ENCODE measurements around the gene SNRPB.
"Not testable (repeated sequence)": the region's sequence is repeated elsewhere in the genome, so short reads cannot be mapped to it uniquely, and the experiment has no call there.

Gene SNRPB

DNA sequence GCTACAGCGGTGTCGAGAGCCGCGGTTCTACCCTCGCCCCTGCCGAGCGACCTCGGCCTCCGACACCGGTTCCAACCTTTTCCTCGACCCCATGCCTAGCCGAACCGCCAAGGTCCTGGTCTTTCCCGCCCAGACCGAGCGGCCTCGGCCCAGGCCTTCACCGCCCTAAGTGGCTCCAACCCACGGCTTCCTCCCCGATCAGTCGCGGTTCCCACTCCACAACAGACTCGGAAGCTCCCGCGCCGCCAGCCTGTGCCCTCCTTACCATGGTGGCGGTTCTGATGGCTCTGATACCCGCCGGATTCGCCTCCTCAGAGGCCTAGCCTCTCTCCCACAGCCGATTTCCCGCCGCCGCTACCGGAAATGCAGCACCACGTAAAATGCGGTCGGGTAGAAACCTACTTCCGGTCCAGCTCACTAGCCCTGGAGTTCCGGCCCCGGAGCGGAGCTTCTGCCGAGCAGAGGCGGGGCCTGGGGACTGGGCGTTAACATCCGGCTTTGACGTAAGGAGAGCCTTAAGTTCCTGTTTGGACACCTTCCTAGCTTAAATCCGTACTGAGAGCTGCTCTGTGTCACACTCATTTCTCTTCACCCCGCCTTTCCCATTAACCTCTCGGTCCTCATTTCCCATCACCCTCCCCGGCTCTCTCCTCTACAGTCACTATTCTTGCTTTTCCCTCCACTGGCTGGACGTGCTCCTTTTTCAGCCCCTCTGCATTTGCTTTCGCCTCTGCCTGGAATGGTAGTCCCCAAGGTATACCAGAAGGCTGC is at the start of gene SNRPB:
Gene SNRPB (minus strand): TSS at position 367 of the 771 bp plus-strand sequence. CDS start 99 bp downstream, at position 268.
- Mint-ChIP-seq H3K4me3 (peak within 1 kb of the TSS; percentile 97), H3K4me1 (peaks cover 66% of the 10 kb centered on the region), H3K9me3 (no peaks in the 10 kb centered on the region), H3K36me3 (peaks cover 61% of the 10 kb centered on the region), H3K27ac (peak within 1 kb of the TSS; percentile 100)
- ATAC-seq (peak; percentile 97), DNase-seq (ENCODE audit: low spot score in 2 of 2) (peak; percentile 87 to 99)

DNA sequence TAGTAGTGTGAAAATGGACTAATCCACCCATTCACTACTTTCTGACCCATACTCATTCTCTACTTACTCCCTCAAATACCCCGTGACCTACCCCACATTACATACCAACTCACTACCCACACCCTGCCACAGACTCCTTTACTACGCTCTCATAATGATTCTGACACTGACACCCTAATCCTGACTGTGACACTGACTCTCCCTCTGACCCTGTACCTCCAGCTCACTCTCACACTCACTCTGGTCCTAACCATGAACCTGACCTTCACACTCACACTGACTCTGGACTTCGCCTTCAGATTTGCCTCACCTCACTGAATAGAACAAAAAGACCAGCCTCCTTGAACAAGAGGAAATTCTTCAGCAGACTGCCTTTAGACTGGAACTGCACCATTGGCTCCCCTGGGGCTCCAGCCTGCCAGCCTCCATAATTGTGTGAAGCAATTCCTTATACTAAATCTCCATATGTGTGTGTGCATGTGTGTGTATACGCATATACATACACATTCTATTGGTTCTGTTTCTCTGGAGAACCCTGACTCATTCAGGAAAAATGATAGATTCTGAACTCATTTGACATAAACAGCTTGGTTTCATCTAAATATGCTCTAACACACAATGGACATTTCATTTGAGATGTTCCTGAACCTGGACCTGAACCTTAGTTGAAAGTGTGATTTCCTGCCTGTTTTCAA is 48.7 kb upstream of the SNRPB start:
- DNase-seq (ENCODE audit: low spot score in 2 of 2): no peak
- Mint-ChIP-seq H3K36me3 (no peaks in the 10 kb centered on the region), H3K4me1 (peaks cover 17% of the 10 kb centered on the region), H3K4me3 (no peak overlapping the region), H3K9me3 (no peaks in the 10 kb centered on the region), H3K27ac (peak overlapping the region; percentile 13)
- ATAC-seq: peak; percentile 83

DNA sequence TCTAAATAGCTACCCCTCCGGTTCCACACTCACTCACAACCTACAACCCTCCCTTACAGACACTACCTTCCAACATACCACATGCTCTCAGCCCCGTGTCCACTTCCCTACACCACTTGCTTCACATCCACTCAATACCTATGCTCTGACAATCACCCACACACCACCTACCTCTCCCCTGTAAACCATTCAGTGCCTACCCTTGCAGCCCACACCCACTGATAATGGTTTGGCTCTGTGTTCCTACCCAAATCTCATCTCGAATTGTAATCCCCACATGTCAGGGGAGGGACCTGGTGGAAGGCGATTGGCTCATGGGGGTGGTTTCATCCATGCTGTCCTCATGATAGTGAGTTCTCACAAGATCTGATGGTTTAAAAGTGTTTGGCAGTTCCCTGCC is 48.0 kb upstream of the SNRPB start:
- no peak for DNase-seq (ENCODE audit: low spot score in 2 of 2)
- H3K27ac Mint-ChIP-seq: peak overlapping the region; percentile 13
- no peak overlapping the region for H3K4me3 Mint-ChIP-seq
- H3K9me3 Mint-ChIP-seq: no peaks in the 10 kb centered on the region
- ATAC-seq: no peak
- no peaks in the 10 kb centered on the region for H3K36me3 Mint-ChIP-seq
- H3K4me1 Mint-ChIP-seq: peaks cover 14% of the 10 kb centered on the region

DNA sequence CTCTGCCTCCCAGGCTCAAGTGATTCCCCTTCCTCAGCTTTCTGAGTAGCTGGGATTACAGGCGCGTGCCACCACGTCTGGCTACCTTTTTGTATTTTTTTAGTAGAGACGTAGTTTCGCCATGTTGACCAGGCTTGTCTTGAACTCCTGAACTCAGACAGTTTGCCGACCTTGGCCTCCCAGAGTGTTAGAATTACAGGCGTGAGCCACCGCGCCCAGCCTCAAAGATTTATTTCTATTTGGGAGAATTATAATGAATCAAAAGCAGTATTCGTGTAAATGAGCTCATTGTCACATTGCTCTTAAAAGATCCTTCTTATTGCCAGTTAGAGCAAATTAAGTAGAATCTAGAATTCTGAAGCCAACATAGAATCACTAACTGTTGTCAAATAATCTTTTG is 47.5 kb upstream of the SNRPB start:
- ATAC-seq (no peak), DNase-seq (ENCODE audit: low spot score in 2 of 2) (no peak)
- Mint-ChIP-seq H3K36me3 (no peaks in the 10 kb centered on the region), H3K4me1 (peaks cover 14% of the 10 kb centered on the region), H3K9me3 (no peaks in the 10 kb centered on the region), H3K27ac (no peak overlapping the region), H3K4me3 (no peak overlapping the region)

DNA sequence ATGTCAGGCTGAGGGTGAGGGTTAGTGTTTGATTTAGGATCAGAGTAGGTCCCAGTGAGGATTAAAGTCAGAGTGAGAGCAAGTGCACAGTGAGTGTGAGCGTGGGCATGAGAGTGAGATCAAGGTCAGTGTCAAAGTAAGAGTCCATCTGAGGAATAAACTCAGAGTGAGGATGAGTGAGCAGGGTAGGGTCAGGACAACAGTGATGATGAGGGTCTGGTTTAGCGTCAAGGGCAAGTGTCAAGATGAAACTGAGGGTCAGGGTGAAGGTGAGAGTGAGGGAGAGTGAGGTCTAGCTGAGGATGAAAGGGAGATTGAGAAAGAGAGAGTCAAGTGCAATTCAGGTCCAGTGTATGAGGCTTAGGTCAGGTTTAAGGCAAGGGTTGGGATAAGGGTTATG is 45.8 kb upstream of the SNRPB start:
- peak; percentile 19 for ATAC-seq
- no peak overlapping the region for H3K4me3 Mint-ChIP-seq

DNA sequence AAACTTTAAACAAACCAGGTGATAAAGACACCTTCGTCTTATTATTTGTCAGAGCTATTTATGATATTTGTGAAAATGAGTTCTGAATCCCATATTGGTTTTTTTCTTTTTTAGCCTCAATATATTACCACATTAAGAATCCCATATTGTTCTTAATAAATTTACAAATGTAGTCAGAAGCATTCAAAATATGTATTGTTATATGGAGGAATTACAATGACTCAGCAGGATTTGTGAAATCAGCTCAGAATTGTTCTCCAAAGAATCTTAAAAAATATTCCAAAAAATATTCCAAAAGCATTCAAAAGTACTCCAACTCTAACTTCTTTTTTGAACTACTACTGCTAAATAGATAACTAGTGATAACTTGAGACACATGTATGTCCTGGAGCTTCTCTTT is 44.6 kb upstream of the SNRPB start:
- Mint-ChIP-seq H3K4me1 (peaks cover 9% of the 10 kb centered on the region), H3K9me3 (no peaks in the 10 kb centered on the region), H3K4me3 (no peak overlapping the region), H3K36me3 (no peaks in the 10 kb centered on the region), H3K27ac (no peak overlapping the region)
- no peak for ATAC-seq
- DNase-seq (ENCODE audit: low spot score in 2 of 2): no peak

More for the DNA sequence above, 45.8 kb upstream of the SNRPB start:
- Mint-ChIP-seq H3K9me3 (no peaks in the 10 kb centered on the region), H3K4me1 (peaks cover 10% of the 10 kb centered on the region), H3K27ac (no peak overlapping the region), H3K36me3 (no peaks in the 10 kb centered on the region)
- no peak for DNase-seq (ENCODE audit: low spot score in 2 of 2)

DNA sequence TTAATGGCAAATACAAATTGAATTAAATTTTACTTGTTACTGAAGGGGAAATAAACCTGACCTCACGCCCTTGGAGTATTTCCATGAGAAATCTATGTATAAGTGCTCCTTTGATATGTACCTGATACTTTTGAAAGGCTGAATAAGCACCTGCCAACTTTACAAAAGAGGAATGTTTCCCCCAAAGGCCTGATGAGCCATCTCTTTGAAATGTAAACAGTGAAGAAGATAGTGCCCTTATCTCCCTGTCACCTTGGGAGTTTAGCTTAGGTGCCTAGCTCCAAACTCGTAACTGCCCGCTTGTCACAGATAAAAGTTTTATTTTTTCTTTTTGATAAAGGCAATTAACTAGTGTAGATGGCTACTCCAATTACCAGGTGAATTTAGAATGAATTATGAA is 39.2 kb upstream of the SNRPB start:
- no peak for DNase-seq (ENCODE audit: low spot score in 2 of 2)
- Mint-ChIP-seq H3K4me1 (peaks cover 18% of the 10 kb centered on the region), H3K27ac (no peak overlapping the region), H3K36me3 (peaks cover 9% of the 10 kb centered on the region), H3K4me3 (peak overlapping the region; percentile 100), H3K9me3 (no peaks in the 10 kb centered on the region)
- no peak for ATAC-seq

DNA sequence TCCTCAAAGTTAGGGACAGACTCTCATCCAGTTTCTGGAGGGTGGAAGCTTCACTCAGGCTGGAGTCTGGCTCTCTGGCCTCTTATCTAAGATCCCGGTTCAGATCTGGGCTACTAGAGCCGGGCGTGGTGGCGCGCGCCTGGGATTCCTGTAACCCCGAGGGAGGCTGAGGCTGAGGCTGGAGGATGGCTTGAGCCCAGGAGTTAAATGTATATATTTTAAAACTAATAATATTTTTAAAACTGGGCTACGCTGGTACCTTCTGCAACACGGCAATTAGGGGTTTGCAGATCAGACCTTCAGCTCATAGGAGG is 38.8 kb upstream of the SNRPB start:
- Mint-ChIP-seq H3K4me3 (peak overlapping the region; percentile 100), H3K27ac (peak overlapping the region; percentile 99), H3K36me3 (peaks cover 9% of the 10 kb centered on the region), H3K4me1 (peaks cover 18% of the 10 kb centered on the region), H3K9me3 (no peaks in the 10 kb centered on the region)
- no peak for ATAC-seq
- no peak for DNase-seq (ENCODE audit: low spot score in 2 of 2)

DNA sequence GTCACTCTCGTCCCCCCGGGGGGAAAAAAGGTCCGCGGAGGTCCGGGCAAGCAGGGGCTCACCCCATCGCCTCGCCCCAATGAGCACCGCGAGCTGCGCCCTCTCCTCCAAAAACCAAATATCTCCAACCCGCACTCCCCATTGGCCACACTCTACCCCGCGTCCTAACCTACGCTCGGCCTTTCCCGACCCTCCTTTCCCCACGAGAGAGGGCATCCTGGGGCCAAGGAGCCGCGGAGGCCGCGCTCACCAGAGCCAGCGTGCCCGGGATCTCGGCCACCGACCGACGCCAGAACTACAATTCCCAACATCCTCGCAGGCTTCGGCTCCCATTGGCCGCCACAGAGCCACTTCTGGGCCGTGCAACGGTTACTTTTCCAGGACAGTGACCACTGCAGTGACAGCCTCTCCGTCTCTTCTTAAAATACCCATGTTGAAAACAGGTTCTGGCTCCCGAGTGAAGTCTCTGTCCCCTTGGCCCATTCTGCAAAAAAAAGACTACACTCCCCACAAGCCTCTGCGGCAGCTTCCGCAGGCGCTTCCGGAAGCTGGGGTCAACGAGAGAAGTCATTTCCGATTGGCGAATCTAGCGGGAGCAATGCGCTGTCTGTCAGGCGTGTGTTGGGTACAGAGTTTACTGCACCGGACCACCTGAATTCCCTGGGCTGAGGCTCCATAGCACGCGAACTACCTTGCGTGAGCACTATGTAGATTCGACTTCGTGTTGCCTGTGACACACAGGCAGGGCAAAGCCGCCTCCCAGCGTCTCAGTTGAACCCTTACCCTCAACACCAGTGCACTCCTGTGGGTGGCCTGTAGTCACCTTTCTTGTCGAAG is 38.3 kb upstream of the SNRPB start, which contains the start of gene ZNF343:
Gene ZNF343 (minus strand): TSS at position 285 of the 837 bp plus-strand sequence. CDS start 15,020 bp downstream, outside the sequence.
- peaks cover 9% of the 10 kb centered on the region for H3K36me3 Mint-ChIP-seq
- DNase-seq (ENCODE audit: low spot score in 2 of 2) (peak; percentile 64 to 89), ATAC-seq (peak; percentile 99)
- peaks cover 18% of the 10 kb centered on the region for H3K4me1 Mint-ChIP-seq
- peak within 1 kb of the TSS; percentile 99 for H3K27ac Mint-ChIP-seq
- no peaks in the 10 kb centered on the region for H3K9me3 Mint-ChIP-seq
- peak within 1 kb of the TSS; percentile 100 for H3K4me3 Mint-ChIP-seq

DNA sequence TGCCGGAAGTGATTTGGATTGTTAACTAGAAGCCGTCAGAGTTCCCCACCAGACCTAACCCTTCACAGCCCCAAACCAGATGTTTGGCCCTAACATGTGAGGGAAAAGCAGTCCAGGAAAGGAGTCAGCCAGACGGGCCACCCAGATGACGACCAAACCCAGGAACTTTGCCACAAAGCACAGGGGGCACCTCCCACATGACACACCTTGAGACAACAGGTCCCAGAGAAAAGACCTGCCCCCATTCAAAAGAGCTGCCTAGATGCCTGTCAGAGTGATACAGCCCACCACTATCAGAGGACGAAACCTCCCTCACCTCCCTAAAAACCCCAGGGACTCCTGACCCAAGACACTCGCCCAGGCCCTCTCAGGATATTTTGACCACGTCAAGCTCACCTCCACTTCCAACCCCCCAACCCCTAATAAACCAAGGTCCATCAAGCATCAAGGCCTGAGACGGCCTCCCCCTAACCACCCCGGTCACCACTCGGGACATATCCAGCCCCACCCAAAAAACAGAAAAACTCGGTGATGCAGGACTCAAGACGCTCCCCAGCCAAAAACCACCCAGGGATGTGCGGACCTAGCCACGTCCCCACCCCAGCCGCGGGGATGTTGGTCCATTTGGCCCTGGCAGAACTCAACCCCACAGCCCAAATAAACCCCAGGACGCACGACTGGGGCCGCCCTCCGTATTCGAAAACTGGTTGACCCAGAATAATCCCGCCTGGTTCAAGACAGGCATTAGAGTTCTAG is 37.5 kb upstream of the SNRPB start:
- ATAC-seq (peak; percentile 5), DNase-seq (ENCODE audit: low spot score in 2 of 2) (no peak)
- Mint-ChIP-seq H3K4me1 (peaks cover 18% of the 10 kb centered on the region), H3K27ac (peak overlapping the region; percentile 99), H3K9me3 (no peaks in the 10 kb centered on the region), H3K4me3 (peak overlapping the region; percentile 100), H3K36me3 (peaks cover 9% of the 10 kb centered on the region)

DNA sequence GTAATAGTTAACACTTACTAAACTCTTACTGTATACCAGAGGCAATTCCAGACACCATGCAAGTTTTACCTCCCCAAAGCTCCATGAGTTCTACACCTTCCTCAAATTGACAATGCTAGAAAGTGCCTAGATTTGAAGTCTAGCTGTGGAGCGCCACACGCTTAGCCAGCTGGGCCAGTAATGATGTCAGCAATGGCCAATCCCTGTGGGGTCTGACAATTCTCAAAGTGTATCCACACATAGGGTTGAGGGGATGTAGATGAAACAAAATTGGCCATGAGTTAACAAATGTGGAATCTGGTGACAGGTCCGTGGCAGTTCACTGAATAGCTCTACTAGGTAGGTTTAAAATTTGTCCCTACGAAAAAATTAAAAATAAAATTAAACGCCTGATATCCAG is 36.9 kb upstream of the SNRPB start:
- peak overlapping the region; percentile 99 for H3K27ac Mint-ChIP-seq
- peaks cover 18% of the 10 kb centered on the region for H3K4me1 Mint-ChIP-seq
- peak overlapping the region; percentile 100 for H3K4me3 Mint-ChIP-seq
- peaks cover 9% of the 10 kb centered on the region for H3K36me3 Mint-ChIP-seq
- DNase-seq (ENCODE audit: low spot score in 2 of 2) (no peak), ATAC-seq (no peak)
- no peaks in the 10 kb centered on the region for H3K9me3 Mint-ChIP-seq

DNA sequence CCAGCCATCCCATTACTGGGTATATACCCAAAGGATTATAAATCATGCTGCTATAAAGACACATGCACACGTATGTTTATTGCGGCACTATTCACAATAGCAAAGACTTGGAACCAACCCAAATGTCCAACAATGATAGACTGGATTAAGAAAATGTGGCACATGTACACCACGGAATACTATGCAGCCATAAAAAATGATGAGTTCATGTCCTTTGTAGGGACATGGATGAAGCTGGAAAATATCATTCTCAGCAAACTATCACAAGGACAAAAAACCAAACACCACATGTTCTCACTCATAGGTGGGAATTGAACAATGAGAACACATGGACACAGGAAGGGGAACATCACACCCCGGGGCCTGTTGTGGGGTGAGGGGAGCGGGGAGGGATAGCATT is 35.8 kb upstream of the SNRPB start:
- not testable (repeated sequence) for H3K36me3 Mint-ChIP-seq; DNase-seq (ENCODE audit: low spot score in 2 of 2); H3K4me3 Mint-ChIP-seq; H3K9me3 Mint-ChIP-seq; ATAC-seq; H3K27ac Mint-ChIP-seq
- peaks cover 24% of the 10 kb centered on the region for H3K4me1 Mint-ChIP-seq

DNA sequence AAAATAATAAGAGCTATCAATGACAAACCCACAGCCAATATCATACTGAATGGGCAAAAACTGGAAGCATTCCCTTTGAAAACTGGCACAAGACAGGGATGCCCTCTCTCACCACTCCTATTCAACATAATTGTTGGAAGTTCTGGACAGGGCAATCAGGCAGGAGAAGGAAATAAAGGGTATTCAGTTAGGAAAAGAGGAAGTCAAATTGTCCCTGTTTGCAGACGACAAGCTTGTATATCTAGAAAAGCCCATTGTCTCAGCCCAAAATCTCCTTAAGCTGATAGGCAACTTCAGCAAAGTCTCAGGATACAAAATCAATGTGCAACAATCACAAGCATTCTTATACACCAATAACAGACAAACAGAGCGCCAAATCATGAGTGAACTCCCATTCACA is 34.2 kb upstream of the SNRPB start:
- ATAC-seq; H3K9me3 Mint-ChIP-seq; DNase-seq (ENCODE audit: low spot score in 2 of 2); H3K27ac Mint-ChIP-seq; H3K4me3 Mint-ChIP-seq: not testable (repeated sequence)
- peaks cover 24% of the 10 kb centered on the region for H3K4me1 Mint-ChIP-seq
- H3K36me3 Mint-ChIP-seq: peaks cover 15% of the 10 kb centered on the region

DNA sequence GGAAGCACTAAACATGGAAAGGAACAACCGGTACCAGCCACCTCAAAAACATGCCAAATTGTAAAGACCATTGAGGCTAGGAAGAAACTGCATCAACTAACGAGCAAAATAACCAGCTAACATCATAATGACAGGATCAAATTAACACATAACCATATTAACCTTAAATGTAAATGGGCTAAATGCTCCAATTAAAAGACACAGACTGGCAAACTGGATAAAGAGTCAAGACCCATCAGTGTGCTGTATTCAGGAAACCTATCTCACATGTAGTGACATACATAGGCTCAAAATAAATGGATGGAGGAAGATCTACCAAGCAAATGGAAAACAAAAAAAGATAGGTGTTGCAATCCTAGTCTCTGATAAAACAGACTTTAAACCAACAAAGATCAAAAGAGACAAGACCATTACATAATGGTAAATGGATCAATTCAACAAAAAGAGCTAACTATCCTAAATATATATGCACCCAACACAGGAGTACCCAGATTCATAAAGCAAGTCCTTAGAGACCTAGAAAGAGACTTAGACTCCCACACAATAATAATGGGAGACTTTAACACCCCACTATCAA is 32.3 kb upstream of the SNRPB start:
- peaks cover 25% of the 10 kb centered on the region for H3K36me3 Mint-ChIP-seq
- DNase-seq (ENCODE audit: low spot score in 2 of 2); H3K27ac Mint-ChIP-seq; H3K4me1 Mint-ChIP-seq; H3K4me3 Mint-ChIP-seq; ATAC-seq; H3K9me3 Mint-ChIP-seq: not testable (repeated sequence)
